Erythroblast (primary cell): ENCODE data around the gene IL1RAPL2.

Experiments used
- GATA1 ChIP-seq: IDR thresholded peaks from 2 replicates; pipeline ENCODE4 v1.6.1; 2011; ENCODE audit warnings: low read depth, mild to moderate bottlenecking, control low read depth, low read length, moderate library complexity
- POLR2A ChIP-seq: IDR thresholded peaks from 2 replicates; pipeline ENCODE4 v1.6.1; 2011; ENCODE audit warnings: mild to moderate bottlenecking, low read length

DNA sequence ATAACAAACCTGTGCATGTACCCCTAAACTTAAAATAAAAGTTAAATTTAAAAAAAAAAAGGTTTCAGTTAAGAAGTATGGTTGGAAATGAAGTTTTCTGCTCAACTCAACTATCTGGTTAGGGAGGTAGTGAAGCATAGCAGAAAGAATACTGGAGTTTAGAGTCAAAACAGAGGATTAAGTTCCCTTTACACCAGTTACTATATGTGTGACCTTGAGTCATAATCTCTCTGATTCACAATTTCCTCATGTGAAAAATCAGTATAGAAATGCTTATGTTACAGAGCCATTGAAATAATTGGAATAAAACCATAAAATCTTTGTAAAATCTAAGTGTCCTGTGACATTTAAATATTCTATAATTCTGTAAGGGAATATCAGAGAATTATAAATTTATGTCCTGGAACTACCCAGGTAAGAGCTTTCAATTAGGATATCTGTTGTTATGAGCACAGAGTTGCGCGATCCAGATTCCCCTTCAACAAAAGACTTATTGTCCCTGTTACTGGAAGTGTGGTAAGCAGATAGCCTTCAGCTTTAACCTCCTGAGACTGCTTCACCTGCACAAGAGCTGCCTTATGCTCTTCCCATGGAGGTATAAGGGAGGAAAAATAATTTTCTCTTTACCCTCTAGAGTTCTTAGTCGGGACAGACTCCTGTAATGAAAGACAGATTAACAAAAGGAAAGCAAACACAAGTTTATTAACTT is 1052.5 kb downstream of the IL1RAPL2 start:
- no peak for TF ChIP-seq POLR2A
- no peak for TF ChIP-seq GATA1
